GM18907 (cell line): Measurements from ENCODE around the gene HBM.
A peak's percentile ranks its signal among the peaks of the same experiment; 100 is the strongest.
"Not testable (repeated sequence)": the region's sequence is repeated elsewhere in the genome, so short reads cannot be mapped to it uniquely, and the experiment has no call there.

Source experiments
- ATAC-seq: cut with Tn5 transposase; IDR thresholded peaks from one replicate; pipeline ENCODE4 v1.9.1; 2021; ENCODE audit warnings: mild to moderate bottlenecking, moderate library complexity; ENCODE audit not compliant: unreplicated experiment

HBM gene

DNA sequence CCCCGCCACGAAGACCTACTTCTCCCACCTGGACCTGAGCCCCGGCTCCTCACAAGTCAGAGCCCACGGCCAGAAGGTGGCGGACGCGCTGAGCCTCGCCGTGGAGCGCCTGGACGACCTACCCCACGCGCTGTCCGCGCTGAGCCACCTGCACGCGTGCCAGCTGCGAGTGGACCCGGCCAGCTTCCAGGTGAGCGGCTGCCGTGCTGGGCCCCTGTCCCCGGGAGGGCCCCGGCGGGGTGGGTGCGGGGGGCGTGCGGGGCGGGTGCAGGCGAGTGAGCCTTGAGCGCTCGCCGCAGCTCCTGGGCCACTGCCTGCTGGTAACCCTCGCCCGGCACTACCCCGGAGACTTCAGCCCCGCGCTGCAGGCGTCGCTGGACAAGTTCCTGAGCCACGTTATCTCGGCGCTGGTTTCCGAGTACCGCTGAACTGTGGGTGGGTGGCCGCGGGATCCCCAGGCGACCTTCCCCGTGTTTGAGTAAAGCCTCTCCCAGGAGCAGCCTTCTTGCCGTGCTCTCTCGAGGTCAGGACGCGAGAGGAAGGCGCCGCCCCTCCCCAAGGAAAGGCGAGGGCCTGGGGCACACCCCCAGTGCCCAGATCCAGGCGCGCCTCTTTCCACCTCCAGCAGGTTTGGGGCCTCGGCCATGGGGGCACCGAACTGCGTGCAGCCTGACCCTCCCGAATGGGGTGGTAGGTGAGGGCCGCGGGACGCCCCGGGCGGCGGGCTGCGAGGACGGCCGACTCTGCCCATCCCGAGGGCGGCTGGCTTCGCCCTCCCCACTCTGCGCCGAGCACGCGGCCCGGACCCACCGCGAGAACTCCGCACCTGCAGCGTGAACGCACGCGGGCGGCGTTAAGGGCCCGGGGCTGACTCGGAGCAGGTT, 15.1 kb downstream of the HBM start:
- ATAC-seq: peak; percentile 56

DNA sequence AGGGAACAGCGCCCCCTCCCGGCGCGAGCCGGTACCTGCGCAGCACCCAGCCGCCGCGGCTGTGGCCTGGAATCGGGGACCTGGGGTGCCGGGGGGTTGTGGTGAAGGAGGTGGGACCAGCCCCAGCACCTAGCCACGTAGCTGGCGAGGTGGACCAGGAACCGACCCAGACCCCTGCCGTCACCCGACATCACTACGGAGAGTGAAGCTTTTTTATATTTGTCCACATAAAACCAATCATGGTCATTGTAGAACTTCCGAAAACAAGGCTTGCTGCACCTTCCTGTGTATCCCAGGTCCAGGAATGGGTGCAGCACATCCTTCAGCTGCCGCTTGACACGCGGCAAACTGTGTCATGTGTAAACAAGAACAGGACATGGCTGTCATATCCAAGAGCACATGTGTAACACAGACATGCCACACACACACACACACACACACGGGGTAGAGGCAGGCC, 15.8 kb downstream of the HBM start:
- no peak for ATAC-seq

DNA sequence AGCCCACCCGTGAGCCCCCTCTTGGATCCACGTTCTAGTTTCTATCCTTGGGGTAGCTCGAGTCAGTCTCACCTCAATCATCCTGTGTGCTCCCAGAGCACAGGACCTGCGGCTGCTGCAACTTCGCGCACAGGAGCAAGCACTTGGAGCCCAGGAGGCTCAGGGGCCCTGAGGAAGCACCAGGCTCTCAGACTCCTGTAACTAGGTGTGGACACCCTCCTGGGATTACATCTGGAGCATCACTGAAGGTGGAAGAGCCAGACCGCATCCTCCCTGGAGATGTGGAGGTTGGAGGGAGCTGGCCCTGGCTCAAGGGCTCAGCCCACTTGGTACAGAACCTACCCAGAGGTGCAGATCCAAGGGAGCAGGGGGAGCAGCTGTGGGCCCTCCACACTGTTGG, 17.2 kb downstream of the HBM start:
- no peak for ATAC-seq

DNA sequence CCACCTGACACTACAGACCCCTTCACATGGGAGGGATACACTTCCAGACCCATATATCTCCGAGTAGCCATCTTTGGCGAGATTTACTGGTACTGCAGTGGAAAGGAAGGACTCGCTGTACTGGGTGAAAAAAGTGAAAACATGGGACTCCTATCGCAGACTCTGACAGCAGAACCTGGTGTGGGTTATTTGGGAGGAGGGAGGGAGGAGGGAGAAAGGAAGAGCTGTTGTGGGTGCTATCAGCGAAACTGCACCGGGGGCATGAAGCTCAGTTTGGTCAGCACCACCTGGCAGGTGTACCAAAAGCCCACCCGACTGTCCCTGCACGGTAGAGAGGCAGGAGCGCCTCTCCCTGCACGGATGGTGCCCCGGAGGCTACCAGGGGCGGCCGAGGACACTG, 19.4 kb downstream of the HBM start:
- ATAC-seq: no peak

DNA sequence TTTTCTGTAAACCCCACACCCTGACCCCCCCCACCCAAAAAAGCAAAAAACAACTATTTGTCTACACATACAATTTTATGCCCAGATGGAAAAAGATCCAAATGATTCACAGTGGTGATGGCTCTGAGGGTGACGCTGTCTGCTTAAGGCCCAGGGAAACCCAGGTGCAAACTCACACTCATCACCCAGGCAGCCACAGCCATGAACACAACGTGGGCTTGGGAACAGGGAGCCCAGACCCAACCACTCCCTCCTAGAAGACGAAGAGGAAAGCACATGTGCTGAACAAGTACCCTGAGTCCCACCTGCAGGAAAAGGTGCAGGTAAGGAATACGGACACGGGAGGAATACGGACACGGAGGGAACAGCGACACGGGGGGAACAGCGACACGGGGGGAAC, 19.9 kb downstream of the HBM start:
- ATAC-seq: no peak

DNA sequence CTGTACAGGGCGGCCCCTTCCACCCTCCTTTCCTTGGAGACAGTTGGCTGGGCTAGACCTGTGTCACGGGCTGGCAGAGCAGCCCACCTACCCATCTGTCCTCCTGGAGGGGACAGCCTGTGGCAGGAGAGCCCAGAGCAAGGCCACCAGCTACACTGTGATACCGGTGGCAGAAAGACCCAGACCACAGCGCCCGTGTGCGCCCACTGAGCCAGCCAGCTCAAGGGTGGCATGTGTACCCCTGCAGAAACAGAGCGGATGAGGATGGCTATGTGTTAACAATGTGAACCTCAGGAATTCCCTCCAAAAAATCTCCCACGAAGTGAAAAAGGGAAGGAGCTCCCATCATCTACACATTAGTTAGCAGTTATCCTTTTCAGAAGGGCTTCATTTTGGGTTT, 21.6 kb downstream of the HBM start:
- ATAC-seq: no peak

DNA sequence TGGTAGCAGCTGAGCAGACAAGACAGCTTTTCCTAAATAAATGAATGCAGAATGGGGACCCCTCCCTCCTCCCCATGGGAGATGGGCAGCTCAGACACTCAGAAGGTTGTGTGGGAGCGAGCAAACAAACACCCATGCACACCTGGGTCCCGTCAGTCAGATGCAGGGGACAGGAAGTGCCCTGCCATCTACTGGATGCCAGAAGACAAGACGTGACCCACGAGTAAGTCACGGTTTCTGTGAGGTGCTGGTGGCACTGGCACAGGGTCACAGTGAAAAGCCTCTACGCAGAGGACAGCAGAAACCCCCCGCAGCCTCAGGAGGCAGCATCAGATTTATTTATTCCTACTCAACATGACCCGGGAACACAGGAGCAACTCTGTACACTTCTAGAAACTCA, 22.9 kb downstream of the HBM start:
- no peak for ATAC-seq

DNA sequence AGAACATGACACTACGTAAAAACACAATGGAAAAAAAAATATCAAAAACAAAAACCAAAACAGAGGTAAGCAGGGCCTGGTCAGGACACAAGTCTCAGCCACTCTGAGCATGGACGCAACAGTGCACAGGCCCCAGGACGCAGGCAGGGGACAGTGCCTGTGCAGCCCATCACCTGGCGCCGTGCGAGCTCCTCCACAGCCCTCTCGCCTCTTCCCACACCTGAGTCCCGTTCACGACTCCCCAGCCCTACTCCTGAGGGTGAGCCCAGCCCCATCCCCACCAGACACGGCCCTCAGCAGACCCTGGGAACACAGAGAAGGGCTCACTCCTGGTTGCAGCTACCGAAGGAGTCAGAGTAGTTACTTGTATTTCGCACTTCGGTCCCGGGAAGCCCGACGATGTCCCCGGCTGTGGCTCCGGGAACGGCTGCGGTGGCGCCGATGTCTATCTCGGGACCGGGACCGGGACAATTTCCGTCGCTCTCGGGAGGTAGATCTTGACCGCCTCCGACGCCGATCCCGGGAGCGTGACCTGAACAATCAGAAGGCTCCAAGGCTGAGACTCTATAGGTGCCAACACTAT, 23.9 kb downstream of the HBM start:
- ATAC-seq: no peak

DNA sequence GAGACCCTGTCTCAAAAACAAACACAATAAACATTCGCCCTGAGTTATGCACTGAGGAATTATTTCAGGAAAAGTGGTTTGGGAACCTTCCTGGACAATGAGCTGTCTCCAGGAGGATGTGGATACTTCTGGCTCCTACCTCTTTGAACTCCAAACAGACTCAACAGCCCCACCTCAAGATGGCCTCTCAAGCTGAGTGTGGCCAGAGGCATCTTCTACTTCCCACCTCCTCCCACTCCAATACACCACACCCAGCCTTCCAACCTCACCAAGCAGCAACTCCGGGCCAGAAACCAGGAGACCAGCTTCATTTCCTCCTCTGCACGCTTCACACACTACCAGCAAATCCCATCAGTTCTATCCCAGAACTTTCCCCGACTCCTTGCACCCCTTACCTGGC, 26.1 kb downstream of the HBM start:
- no peak for ATAC-seq

DNA sequence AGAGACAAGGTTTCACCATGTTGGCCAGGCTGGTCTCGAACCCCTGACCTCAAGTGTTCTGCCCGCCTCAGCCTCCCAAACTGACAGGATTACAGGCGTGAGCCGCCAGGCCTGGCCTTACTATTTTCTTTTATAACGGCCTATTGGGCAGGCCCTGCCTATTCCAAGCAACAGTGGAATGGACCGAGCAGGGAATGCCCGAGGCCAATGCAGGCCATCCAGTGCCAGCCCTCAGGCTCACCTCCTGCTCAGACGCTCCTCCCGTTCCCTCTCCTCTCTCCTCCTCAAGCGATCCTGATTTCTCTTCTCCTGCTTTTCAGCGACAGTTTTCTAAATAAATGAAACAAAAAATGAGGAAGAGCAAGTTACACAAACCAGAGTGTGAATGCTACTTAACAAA, 26.9 kb downstream of the HBM start:
- ATAC-seq: no peak

DNA sequence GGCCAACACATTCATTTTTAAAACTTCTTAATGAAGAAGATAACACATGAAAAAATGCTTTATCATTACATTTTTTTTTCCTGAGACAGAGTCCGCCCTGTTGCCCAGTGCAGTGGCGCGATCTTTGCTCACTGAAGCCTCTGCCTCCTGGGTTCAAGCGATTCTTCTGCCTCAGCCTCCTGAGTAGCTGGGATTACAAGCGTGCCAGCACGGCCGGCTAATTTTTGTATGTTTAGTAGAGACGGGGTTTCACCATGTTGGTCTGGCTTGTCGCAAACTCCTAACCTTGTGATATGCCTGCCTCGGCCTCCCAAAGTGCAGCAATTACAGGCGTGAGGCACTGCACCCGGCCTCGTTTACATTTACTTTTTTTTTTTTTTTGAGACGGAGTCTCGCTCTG, 27.7 kb downstream of the HBM start:
- no peak for ATAC-seq

DNA sequence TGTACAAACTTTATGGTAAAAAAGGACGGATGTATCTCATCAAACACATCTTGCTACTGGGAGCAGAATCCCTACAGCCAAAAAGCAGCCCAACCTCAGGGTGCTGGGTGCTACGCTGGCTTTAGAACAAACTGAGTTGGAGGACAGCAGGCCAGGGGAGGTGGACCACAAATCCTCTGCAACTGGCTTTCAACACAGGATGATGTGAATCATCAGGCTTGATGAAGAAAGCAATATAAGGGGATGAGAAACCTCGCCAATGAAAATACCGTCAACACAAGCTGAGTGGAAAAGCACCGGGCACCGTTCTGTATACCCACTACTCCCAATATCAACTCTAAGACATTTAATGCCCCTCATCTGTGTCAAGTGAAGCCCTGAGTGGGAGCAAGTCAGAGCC, 28.7 kb downstream of the HBM start:
- ATAC-seq: no peak

DNA sequence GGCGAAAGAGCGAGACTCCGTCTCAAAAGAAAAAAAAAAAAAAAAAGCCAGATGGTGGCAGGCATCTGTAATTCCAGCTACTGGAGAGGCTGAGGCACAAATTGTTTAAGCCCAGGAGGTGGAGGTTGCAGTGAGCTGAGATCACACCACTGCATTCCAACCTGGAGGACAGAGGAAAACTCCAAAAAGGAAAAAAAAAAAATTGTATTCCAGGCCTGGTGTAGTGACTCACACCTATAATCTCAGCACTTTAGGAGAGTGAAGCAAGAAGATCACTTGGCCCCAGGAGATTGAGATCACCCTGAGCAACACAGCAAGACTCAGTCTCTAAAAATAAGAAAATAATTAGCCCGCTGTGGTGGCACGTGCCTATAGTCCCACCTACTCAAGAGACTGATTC, 34.6 kb downstream of the HBM start:
- ATAC-seq: no peak

DNA sequence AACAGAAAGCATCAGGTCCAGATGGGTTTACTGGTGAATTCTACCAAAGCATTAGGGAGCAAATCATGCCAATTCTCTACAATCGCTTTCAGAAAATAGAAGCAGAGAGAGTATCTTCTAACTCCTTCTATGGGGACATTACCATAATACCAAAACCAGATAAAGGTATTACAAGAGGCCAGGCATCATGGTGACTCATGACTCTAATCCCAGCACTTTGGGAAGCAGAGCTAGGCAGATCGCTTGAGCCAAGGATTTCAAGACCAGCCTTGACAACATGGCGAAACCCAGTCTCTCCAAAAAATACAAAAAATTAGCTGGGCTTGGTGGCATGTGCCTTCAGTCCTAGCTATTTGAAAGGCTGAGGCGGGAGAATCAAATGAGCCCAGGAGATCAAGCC, 37.5 kb downstream of the HBM start:
- no peak for ATAC-seq

DNA sequence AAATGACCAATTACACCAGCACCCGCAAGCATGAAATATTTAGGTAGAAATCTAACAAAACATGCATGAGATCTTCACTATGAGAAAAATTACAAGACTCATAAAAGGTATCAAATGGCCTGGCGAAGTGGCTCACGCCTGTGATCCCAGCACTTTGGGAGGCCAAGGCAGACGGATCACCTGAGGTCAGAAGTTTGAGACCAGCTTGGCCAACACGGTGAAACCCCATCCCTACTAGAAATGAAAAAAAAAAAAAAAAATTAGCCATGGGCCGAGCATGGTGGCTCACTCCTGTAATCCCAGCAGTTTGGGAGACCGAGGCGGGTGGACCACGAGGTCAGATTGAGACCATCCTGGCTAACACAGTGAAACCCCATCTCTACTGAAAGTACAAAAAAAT, 38.3 kb downstream of the HBM start:
- not testable (repeated sequence) for ATAC-seq

DNA sequence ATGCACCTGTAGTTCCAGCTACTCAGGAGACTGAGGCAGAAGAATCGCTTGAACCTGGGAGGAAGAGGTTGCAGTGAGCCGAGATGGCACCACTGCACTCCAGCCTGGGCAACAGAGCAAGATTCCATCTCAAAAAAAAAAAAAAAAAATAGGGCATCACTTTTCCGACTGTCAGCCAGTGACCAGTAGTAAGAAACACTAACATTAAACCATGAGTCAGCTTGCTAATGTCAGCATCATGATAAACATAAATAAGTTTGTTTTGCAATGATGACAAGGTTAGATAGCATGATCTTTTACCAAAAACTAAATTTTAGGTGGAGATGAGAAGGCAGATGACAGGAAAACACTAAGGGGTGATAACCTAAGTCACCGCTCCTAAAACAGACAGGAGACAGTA, 43.6 kb downstream of the HBM start:
- not testable (repeated sequence) for ATAC-seq

DNA sequence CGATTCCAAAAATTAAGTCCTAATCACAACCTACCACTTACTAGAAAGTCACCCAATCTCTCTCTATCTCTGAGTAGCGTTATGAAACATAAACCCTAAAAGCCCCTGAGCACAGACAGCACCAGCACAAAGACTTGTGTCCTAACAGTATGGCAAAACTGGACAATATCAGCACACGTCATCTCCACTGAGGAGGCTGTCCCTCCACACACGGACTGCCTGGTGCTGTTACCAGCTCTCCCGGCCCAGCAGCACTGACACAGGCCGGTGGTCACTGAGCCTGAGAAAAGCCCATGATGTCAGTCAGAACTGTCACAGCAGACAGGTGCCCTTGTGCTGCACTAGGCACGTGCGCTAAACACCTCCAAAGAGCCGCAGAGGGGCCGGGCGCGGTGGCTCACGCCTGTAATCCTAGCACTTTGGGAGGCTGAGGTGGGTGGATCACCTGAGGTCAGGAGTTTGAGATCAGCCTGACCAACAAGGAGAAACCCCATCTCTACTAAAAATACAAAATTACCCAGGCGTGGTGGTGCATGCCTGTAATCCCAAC, 45.9 kb downstream of the HBM start:
- ATAC-seq: not testable (repeated sequence)

DNA sequence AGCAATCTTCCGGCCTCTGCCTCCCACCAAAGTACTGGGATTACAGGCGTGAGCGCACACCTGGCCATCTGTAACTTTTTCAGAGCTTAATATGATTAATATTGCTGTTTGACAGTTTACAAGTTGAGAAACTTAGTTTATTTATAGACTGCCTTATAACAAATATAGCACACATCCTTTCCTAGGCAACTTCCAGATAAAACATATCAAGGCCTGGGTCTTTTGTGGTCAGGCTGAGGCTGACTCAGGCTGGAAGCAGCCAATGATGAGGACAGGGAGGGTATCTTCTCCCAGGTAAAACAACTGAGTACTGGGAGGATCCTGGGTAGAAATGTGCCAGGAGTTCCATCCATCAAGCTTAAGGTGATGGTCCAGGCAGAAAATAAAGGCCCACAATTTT, 47.2 kb downstream of the HBM start:
- ATAC-seq: no peak
